Heart right ventricle (tissue), 16 donors: ENCODE results near the gene EFL1. TPM values are rescaled to one million over a fixed set of nuclear protein-coding genes. Genes with fewer than 3 reads are reported as not detected.

Experiments used
- ATAC-seq, 8 donors: fragments of 200-7000 bp; cut with Tn5 transposase; one replicate each; pipeline ENCODE4 v1.9.1; 2020; ENCODE audit warnings: mild to moderate bottlenecking in 8 of 8, moderate library complexity in 8 of 8, moderate number of reproducible peaks in 1 of 8
- DNase-seq, 2 donors: peaks; one replicate each; pipeline ENCODE4 v3.0.0-alpha.2; 2020
- H3K27ac ChIP-seq, 10 donors: fragments of 200-600 bp; sonication (generic) in 2 of 10; one replicate each; pipeline versions ENCODE4 v1.5.0 to v1.8.0; 2020 to 2022; ENCODE audit warnings: mild to moderate bottlenecking in 3 of 10
- H3K27me3 ChIP-seq, 7 donors: fragments of 200-600 bp; one replicate each; pipeline ENCODE4 v1.8.0; 2021 to 2022; ENCODE audit warnings: mild to moderate bottlenecking in 2 of 7
- H3K36me3 ChIP-seq, 9 donors: fragments of 200-600 bp; sonication (generic) in 1 of 9; one replicate each; pipeline versions ENCODE4 v1.5.0 to v1.8.0; 2020 to 2022; ENCODE audit warnings: mild to moderate bottlenecking in 2 of 9
- H3K4me1 ChIP-seq, 9 donors: fragments of 200-600 bp; sonication (generic) in 1 of 9; one replicate each; pipeline versions ENCODE4 v1.5.0 to v1.8.0; 2020 to 2022; ENCODE audit warnings: mild to moderate bottlenecking in 4 of 9
- H3K4me3 ChIP-seq, 10 donors: fragments of 200-600 bp; sonication (generic) in 2 of 10; one replicate each; pipeline versions ENCODE4 v1.5.0 to v1.8.0; 2020 to 2022; ENCODE audit warnings: mild to moderate bottlenecking in 7 of 10, moderate library complexity in 2 of 10
- H3K9me3 ChIP-seq, 11 donors: fragments of 200-600 bp in 10 of 11; sonication (generic) in 2 of 11; one replicate each; pipeline versions ENCODE4 v1.5.0 to v1.8.0; 2013 to 2022; ENCODE audit warnings: mild to moderate bottlenecking in 2 of 11, control low read depth in 1 of 11, moderate library complexity in 1 of 11
- CTCF ChIP-seq, 9 donors: fragments of 200-600 bp; sonication (generic) in 2 of 9; IDR thresholded peaks; one replicate each; pipeline versions ENCODE4 v1.5.0 to v1.8.0; 2021 to 2022; ENCODE audit warnings: antibody characterized with exemption in 9 of 9, mild to moderate bottlenecking in 5 of 9, moderate library complexity in 1 of 9
- WGBS, 2 donors: extraction: QIAGEN DNeasy Blood & Tissue Kit; methylation state at CpG; one replicate each; pipeline ENCODE4 v1.1.7; 2013; ENCODE audit warnings: inconsistent platforms in 1 of 2; 5-methylcytosine and 5-hydroxymethylcytosine counted together
- intact Hi-C, 10 donors: fragments of 100-400 bp; cut with DNase I; formaldehyde crosslinking; loops; one replicate each; pipeline versions ENCODE4 v1.11.1 to v1.14.2; 2022
- polyA plus RNA-seq, 2 donors: library from polyadenylated mRNA; stranded (reverse); fragments of 200-250 nt; gene quantifications; one replicate each; pipeline ENCODE4 v1.2.3, GENCODE V29; 2013
- total RNA-seq, 10 donors: library from RNA; stranded (reverse); fragmentation: NEBNext Ultra II Directional in 3 of 10; extraction: Animal tissue kit (Norgen Biotek cat#: 25700) in 3 of 10; gene quantifications; one replicate each; pipeline versions ENCODE4 v1.2.1 to v1.2.4, GENCODE V29; 2021 to 2023
- donor health status: Arrhythmogenic right ventricular cardiomyopathy.
- donor health status: ischemic (EF 13 %, LVEDD 7.1; RV severe dilation, severe dysfunction).
- donor health status: healthy with polysubstance abuse.
- donor health status: DM: no; HTN: yes; CAD: no.
- donor health status: DM: no; HTN: no; CAD: no.
- donor health status: ischemic (EF 25% LVEDD 6.9; RV normal size, moderate dysfunction).
- donor health status: ischemic (EF 25% LVEDD 5.7; RV mildly dilated, moderate dysfunction).
- donor health status: healthy.
- donor health status: DM: yes; HTN: yes; CAD: no.
- donor health status: Ischemic cardiomyopathy.
- donor health status: ischemic (EF 35%, LVEDD 5.7; RV mildly dilated, moderate dysfunction).
- donor health status: nonischemic (EF 11% LVEDD 7.7; RV severe dilation, severe dysfunction).
- donor health status: DM: yes; HTN: yes; CAD: no.
- donor health status: PGD.
- donor health status: ischemic (EF 29% LVEDD 5.4; RV normal size, mild dysfunction).
- donor health status: nonischemic (EF 23%, LVEDD 6.1; RV moderate dilation, normal function).

The EFL1 gene
- total and polyA plus RNA-seq, 12 donors, result 3.7 to 19.3 (median 13.5) TPM

- H3K4me3 ChIP-seq, result no peak overlapping the region
- peaks cover 0 to 14% (median 0%) of the 10 kb centered on the region in 9 donors for H3K4me1 ChIP-seq
- ATAC-seq (no peak), DNase-seq (no peak)
- no peak for TF ChIP-seq CTCF (IDR thresholded peaks at IDR 0.05)
- intact Hi-C loops, result loop anchor here in 3 of 10 donors (5.0 kb wide), 4 partner anchors 56 to 734 kb away; partner anchors contain the start of gene MEX3B (in 1 of the 3)
- peaks cover 0 to 35% (median 5%) of the 10 kb centered on the region in 9 donors for H3K36me3 ChIP-seq
- H3K27ac ChIP-seq, result no peak overlapping the region
- WGBS, 2 donors, result 56 to 72% methylated on average over 2 of the region's 2 CpGs
- H3K9me3 ChIP-seq, result no peaks in the 10 kb centered on the region
- no peaks in the 10 kb centered on the region for H3K27me3 ChIP-seq
Observed at GRCh38 chr15:82140886-82141285, 121.6 kb downstream of the EFL1 start.

- Histone ChIP-seq H3K36me3 (peaks cover 0 to 44% (median 5%) of the 10 kb centered on the region in 9 donors), H3K27me3 (no peaks in the 10 kb centered on the region), H3K9me3 (no peaks in the 10 kb centered on the region), H3K4me3 (no peak overlapping the region), H3K4me1 (peaks cover 0 to 14% (median 0%) of the 10 kb centered on the region in 9 donors), H3K27ac (no peak overlapping the region)
- intact Hi-C loops, result loop anchor here in 5 of 10 donors (5.0 to 10.0 kb wide), 5 partner anchors 57 to 733 kb away; partner anchors contain the start of gene MEX3B (in 1 of the 5)
- WGBS, 2 donors, result 13 to 28% methylated on average over 5 of the region's 5 CpGs
- peak; percentile 56 to 81 (median 71) for TF ChIP-seq CTCF (IDR thresholded peaks at IDR 0.05)
- ATAC-seq (peak in 1 of 8 donors; percentile 28), DNase-seq (no peak)
Observed at GRCh38 chr15:82139823-82140268, 122.7 kb downstream of the EFL1 start.

- Histone ChIP-seq H3K4me1 (peaks cover 0 to 14% (median 0%) of the 10 kb centered on the region in 9 donors), H3K27me3 (no peaks in the 10 kb centered on the region), H3K27ac (no peak overlapping the region), H3K4me3 (no peak overlapping the region), H3K9me3 (no peaks in the 10 kb centered on the region), H3K36me3 (peaks cover 0 to 53% (median under 1%) of the 10 kb centered on the region in 9 donors)
- no peak for DNase-seq
- no peak for TF ChIP-seq CTCF (IDR thresholded peaks at IDR 0.05)
- ATAC-seq, result no peak
- intact Hi-C loops, result loop anchor here in 3 of 10 donors (5.0 to 10.0 kb wide), 2 partner anchors 656 to 664 kb away; no protein-coding TSS in a partner anchor
Observed at GRCh38 chr15:82138306-82138705, 124.2 kb downstream of the EFL1 start.

- no peak overlapping the region for H3K4me3 ChIP-seq
- ATAC-seq, result no peak
- intact Hi-C loops, result loop anchor here in 3 of 10 donors (5.0 to 10.0 kb wide), 2 partner anchors 655 to 662 kb away; no protein-coding TSS in a partner anchor
- TF ChIP-seq CTCF (IDR thresholded peaks at IDR 0.05), result no peak
- DNase-seq, result no peak
- H3K9me3 ChIP-seq, result no peaks in the 10 kb centered on the region
- H3K27me3 ChIP-seq, result no peaks in the 10 kb centered on the region
- WGBS, 2 donors, result 88 to 95% methylated on average over 3 of the region's 3 CpGs
- H3K4me1 ChIP-seq, result peaks cover 0 to 8% (median 0%) of the 10 kb centered on the region in 9 donors
- H3K36me3 ChIP-seq, result peaks cover 0 to 55% (median 0%) of the 10 kb centered on the region in 9 donors
- H3K27ac ChIP-seq, result no peak overlapping the region
Observed at GRCh38 chr15:82137261-82137660, 125.3 kb downstream of the EFL1 start.
